Measurements from ENCODE around the gene INSYN1.
"Not testable (repeated sequence)": the region's sequence is repeated elsewhere in the genome, so short reads cannot be mapped to it uniquely, and the experiment has no call there.

Gene INSYN1

DNA sequence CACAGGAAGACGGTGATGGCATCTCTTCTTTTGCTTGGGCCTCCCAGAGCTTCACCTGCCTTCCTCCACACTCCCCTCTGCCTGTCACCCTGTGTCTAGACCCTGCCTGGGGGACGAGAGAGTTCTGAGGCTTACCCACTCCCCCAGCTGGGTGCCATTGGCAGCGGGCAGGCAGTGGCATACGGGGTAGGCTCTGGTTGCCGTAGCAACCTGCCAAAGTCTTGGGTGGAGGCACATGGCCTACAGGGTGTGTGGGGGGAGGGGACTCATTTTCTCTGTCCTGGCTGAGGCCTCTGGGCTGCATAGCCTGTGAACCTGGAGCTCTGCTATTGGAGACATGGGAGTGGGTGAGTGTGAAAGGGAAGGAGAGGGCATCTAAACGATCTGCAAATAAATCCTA, 4.4 kb downstream of the INSYN1 start:
- WGBS = 73% methylated on average over 6 of the region's 6 CpGs
- Histone ChIP-seq H3K4me1 (ENCODE audit: insufficient read depth, low read length) (peaks cover 26% of the 10 kb centered on the region), H3K27ac (ENCODE audit: low read depth, low read length) (no peak overlapping the region), H3K9ac (ENCODE audit: low read depth, low read length) (no peak overlapping the region), H3K9me3 (ENCODE audit: insufficient read depth, low read depth, low read length) (no peaks in the 10 kb centered on the region), H3K4me3 (ENCODE audit: low read length) (no peak overlapping the region), H3K36me3 (ENCODE audit: insufficient read depth, low read length) (no peaks in the 10 kb centered on the region), H3K27me3 (ENCODE audit: insufficient read depth, low read length) (peaks cover 31% of the 10 kb centered on the region)

DNA sequence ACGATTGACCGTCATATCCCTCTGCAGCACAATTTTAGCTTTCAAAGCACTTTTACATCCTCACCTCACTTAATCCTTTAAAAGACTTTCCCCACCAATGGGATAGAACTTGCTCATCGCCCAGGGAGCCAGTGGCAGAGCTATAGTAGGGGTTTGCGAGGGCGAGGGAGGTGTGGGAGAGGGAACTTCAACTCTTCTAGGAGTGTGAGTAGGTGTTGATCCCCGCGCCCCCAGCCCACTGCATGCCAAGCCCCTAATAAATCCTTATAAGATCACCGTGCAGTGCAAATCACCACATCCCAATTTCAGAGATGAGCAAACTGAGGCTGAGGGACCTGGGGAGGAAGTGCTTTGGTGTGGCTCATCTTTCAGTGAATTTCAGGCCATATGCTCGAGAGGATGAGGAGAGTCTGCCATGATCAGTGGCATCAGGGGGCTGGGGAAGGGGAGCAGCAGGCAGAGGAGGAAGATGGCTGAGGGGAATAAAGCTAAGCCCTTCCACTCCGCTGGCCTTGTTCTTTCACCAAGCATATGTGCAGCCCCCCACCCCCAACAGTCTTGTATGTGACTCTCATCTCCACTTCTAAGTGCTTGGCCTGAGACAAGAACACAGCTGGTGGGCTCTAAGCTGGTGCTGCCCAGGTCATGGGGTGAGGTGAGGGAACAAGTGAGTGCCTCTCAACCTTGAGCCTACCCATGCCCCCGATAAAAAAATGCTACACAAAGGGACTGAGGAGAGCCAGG, 5.1 kb downstream of the INSYN1 start:
- Histone ChIP-seq H3K27me3 (ENCODE audit: insufficient read depth, low read length) (peaks cover 25% of the 10 kb centered on the region), H3K4me1 (ENCODE audit: insufficient read depth, low read length) (peaks cover 22% of the 10 kb centered on the region), H3K9ac (ENCODE audit: low read depth, low read length) (no peak overlapping the region), H3K36me3 (ENCODE audit: insufficient read depth, low read length) (no peaks in the 10 kb centered on the region), H3K9me3 (ENCODE audit: insufficient read depth, low read depth, low read length) (no peaks in the 10 kb centered on the region), H3K27ac (ENCODE audit: low read depth, low read length) (no peak overlapping the region), H3K4me3 (ENCODE audit: low read length) (no peak overlapping the region)
- 80% methylated on average over 11 of the region's 11 CpGs for WGBS

DNA sequence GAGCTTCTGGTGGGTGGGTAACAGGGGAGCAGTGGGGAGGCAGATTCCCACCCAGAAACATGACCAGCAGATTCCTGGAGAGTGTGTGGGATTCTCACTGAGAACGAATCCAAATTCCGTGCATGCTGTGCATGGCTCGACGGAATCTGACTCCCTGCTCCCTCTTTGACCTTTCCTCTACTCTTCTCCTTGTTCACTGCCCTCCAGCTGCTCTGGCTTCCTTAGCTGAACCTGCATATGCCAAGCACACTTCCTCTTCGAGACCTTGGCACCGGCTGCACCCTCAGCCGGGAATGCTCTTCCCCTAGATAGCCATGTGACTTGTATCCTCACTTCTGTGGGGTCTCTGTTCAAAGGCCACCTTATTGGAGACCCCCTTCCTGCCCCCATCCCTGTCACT, 6.3 kb downstream of the INSYN1 start:
- H3K9me3 ChIP-seq (ENCODE audit: insufficient read depth, low read depth, low read length) = no peaks in the 10 kb centered on the region
- no peak overlapping the region for H3K4me3 ChIP-seq (ENCODE audit: low read length)
- no peaks in the 10 kb centered on the region for H3K36me3 ChIP-seq (ENCODE audit: insufficient read depth, low read length)
- H3K4me1 ChIP-seq (ENCODE audit: insufficient read depth, low read length) = peaks cover 22% of the 10 kb centered on the region
- 75% methylated on average over 7 of the region's 7 CpGs for WGBS
- H3K9ac ChIP-seq (ENCODE audit: low read depth, low read length) = no peak overlapping the region
- no peak overlapping the region for H3K27ac ChIP-seq (ENCODE audit: low read depth, low read length)
- H3K27me3 ChIP-seq (ENCODE audit: insufficient read depth, low read length) = peaks cover 17% of the 10 kb centered on the region

DNA sequence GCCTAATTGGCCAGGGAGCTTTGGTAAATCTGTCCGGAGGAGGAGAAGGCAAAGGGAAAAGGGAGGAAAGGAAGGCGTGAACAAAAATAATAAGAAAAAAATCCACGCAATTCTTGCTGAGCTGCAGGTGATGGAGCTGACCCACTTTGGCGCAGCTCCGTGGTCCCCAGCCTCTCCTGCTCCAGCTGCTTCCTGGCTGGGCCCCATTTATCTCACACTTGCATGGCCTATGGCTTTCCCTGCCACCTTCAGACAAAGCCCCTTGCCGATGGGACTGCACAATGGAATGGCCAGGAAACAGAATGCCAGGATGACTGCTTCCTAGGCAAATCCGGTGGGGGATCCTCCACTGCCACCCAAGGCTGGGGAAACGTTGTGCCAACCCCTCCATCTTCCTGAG, 6.9 kb downstream of the INSYN1 start:
- no peaks in the 10 kb centered on the region for H3K36me3 ChIP-seq (ENCODE audit: insufficient read depth, low read length)
- no peaks in the 10 kb centered on the region for H3K9me3 ChIP-seq (ENCODE audit: insufficient read depth, low read depth, low read length)
- peaks cover 22% of the 10 kb centered on the region for H3K4me1 ChIP-seq (ENCODE audit: insufficient read depth, low read length)
- no peak overlapping the region for H3K9ac ChIP-seq (ENCODE audit: low read depth, low read length)
- peaks cover 13% of the 10 kb centered on the region for H3K27me3 ChIP-seq (ENCODE audit: insufficient read depth, low read length)
- no peak overlapping the region for H3K27ac ChIP-seq (ENCODE audit: low read depth, low read length)
- WGBS = 88% methylated on average over 8 of the region's 8 CpGs
- H3K4me3 ChIP-seq (ENCODE audit: low read length) = no peak overlapping the region

DNA sequence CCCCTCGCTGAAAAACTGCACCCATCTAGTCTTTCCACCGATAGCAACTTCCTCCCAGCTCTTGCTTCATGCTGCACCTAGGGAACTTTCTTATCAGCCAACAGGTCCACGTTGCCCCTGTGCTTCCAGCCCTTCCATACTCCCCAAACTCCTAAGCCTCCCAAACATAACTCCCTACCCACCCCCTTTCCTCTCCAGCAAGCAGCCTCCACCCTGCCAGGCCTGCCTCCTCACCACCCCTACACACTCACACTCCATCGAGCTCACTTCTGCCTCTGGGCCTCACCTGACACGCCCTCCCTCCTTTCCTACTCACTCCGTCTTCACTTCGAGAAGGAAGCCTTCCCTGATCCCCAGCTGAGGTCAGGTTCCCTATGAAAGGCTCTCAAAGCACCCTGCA, 8.1 kb downstream of the INSYN1 start:
- no peaks in the 10 kb centered on the region for H3K9me3 ChIP-seq (ENCODE audit: insufficient read depth, low read depth, low read length)
- H3K27ac ChIP-seq (ENCODE audit: low read depth, low read length) = no peak overlapping the region
- H3K27me3 ChIP-seq (ENCODE audit: insufficient read depth, low read length) = 0 out of 2 replicates have a peak, but pooled peaks cover 4% of the 10 kb centered on the region
- no peak overlapping the region for H3K4me3 ChIP-seq (ENCODE audit: low read length)
- H3K4me1 ChIP-seq (ENCODE audit: insufficient read depth, low read length) = peaks cover 22% of the 10 kb centered on the region
- no peaks in the 10 kb centered on the region for H3K36me3 ChIP-seq (ENCODE audit: insufficient read depth, low read length)
- no peak overlapping the region for H3K9ac ChIP-seq (ENCODE audit: low read depth, low read length)
- 64% methylated on average over 7 of the region's 7 CpGs for WGBS

DNA sequence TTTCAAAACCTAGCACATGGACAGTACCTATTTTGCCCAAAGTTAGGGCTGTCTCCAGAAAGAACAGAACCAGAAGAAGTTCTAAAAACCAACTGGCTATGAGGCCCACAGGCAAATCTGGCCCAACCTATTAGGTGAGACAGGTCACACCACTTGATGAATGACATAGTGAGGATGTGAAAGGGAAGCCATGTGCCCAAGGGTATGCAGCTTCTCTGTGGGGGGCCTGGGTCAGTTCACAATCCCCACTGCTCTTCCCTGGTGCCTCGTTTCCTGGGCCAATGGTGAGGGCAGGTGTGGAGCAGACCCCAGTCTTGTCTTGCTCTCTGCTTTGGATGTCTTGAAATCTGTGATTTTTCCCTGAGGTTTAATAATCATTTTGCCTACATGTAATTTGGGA, 8.9 kb downstream of the INSYN1 start:
- Histone ChIP-seq H3K4me1 (ENCODE audit: insufficient read depth, low read length) (peaks cover 22% of the 10 kb centered on the region), H3K27me3 (ENCODE audit: insufficient read depth, low read length) (no peaks in the 10 kb centered on the region), H3K9ac (ENCODE audit: low read depth, low read length) (no peak overlapping the region), H3K27ac (ENCODE audit: low read depth, low read length) (no peak overlapping the region), H3K4me3 (ENCODE audit: low read length) (no peak overlapping the region), H3K9me3 (ENCODE audit: insufficient read depth, low read depth, low read length) (no peaks in the 10 kb centered on the region), H3K36me3 (ENCODE audit: insufficient read depth, low read length) (no peaks in the 10 kb centered on the region)
- WGBS = 29% methylated on average over 1 of the region's 1 CpG

DNA sequence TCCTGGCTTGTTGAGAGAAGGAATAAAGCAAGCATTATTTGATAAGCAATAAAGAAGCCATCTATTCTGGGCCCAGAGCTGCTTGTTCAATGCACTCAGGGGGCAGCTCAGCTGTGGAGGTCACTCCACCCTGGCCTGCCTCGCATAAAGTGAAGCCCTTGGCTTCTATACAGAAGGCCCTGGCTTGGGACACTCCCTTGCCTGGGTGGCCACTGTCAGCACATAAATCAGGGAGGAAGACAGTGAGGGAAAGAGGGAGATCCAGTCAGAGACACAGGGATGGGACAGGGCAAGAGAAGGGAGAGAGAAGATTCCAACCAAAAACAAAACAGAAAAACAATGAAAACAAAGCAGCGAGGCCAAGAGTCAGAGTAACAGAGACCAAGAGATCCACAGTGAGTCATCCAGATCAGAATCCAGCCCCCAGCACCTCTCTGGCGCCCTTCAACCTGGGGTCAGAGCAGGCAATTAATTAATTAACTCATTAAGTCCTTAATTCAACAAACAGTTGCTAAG, 11.8 kb downstream of the INSYN1 start:
- H3K4me1 ChIP-seq (ENCODE audit: insufficient read depth, low read length) = peaks cover 13% of the 10 kb centered on the region
- no peak overlapping the region for H3K9ac ChIP-seq (ENCODE audit: low read depth, low read length)
- no peaks in the 10 kb centered on the region for H3K9me3 ChIP-seq (ENCODE audit: insufficient read depth, low read depth, low read length)
- no peak overlapping the region for H3K27ac ChIP-seq (ENCODE audit: low read depth, low read length)
- no peak overlapping the region for H3K4me3 ChIP-seq (ENCODE audit: low read length)
- WGBS = 81% methylated on average over 3 of the region's 3 CpGs
- H3K36me3 ChIP-seq (ENCODE audit: insufficient read depth, low read length) = no peaks in the 10 kb centered on the region
- H3K27me3 ChIP-seq (ENCODE audit: insufficient read depth, low read length) = no peaks in the 10 kb centered on the region

DNA sequence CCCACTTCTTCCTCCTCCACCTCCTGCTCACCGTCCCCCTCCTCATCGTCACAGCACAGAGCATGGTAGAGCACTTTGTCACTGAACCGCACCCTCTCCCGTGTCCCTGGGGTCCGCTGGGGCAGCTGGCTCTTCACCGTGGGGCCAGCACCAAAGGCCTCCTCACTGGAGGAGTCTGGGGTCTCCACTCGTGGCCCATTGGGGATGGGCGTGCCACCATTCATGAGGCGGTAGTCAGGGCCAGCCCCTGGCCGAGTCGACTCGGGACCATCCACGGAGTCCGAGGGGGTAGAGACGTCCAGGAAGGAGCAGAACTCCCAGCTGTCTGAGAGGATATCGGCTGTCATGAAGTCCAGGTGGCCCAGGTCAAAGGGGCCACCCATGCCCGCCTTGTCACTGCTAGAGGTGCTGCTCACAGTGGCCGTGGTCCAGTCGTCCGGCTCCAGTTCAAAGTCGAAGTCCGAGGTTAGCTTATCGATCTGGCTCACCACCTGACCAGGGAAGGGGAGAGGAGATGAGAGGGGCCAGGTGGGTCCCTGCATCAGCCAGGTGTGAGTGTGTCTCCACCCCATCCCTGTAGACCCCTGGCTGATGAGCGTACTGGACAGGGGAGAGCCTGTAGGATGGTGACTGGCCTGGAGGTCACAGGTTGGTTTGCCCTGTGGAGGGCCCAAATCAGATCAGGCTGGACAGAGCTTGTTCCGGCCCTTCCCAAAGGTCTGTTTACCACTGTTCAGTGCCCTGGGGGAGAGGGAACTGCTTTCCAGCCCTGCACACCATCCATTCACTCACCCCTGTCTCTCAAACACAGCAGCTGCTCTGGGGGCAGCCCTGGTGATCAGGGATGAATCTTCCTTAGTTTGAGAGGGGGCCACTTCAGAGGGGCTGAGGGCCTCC, 12.8 kb downstream of the INSYN1 start:
- Histone ChIP-seq H3K4me1 (ENCODE audit: insufficient read depth, low read length) (peaks cover 12% of the 10 kb centered on the region), H3K4me3 (ENCODE audit: low read length) (no peak overlapping the region), H3K27ac (ENCODE audit: low read depth, low read length) (no peak overlapping the region), H3K9me3 (ENCODE audit: insufficient read depth, low read depth, low read length) (no peaks in the 10 kb centered on the region), H3K36me3 (ENCODE audit: insufficient read depth, low read length) (no peaks in the 10 kb centered on the region), H3K27me3 (ENCODE audit: insufficient read depth, low read length) (no peaks in the 10 kb centered on the region), H3K9ac (ENCODE audit: low read depth, low read length) (no peak overlapping the region)
- 95% methylated on average over 25 of the region's 25 CpGs for WGBS

DNA sequence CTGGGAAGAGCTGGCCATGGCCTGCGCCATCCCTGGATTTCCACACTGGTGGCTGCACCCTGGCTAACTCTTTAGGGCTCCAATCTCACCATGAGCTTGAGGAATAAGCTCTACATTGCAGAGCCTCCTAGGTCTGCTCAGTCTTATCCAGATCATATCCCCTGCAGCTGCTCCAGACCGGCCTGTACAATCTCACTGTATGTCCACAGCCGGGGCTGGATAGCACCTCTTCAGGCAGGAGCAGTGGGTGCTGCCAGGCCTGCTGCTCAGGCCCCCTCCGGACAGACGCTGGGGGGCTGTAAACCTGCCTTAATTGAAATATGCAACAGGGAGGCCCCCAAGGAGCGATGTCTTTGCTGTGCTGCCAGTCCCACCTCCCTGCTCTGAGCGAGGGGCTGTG, 15.6 kb downstream of the INSYN1 start:
- H3K27me3 ChIP-seq (ENCODE audit: insufficient read depth, low read length) = no peaks in the 10 kb centered on the region
- 86% methylated on average over 7 of the region's 7 CpGs for WGBS
- no peak overlapping the region for H3K4me3 ChIP-seq (ENCODE audit: low read length)

DNA sequence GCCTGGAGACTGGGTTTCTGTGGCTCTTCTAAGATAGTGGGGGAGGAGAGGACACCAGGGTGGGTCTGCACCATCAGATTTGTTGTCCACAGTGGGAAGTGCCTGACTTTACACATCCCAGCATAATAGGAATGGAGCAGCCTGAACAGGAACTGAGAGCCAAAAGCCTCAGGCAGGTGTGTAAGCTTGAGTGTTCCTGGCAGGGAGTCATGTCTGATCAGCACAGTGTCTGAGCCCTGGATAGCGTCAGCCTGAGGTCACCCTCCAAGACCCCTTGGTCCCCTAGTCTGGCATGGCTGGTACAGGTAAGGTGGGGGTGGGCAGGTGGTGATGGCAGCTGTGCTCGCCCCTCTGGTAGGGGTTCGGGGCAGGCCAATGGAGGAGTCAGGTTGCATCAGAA, 20.2 kb downstream of the INSYN1 start:
- no peaks in the 10 kb centered on the region for H3K36me3 ChIP-seq (ENCODE audit: insufficient read depth, low read length)
- H3K9me3 ChIP-seq (ENCODE audit: insufficient read depth, low read depth, low read length) = no peaks in the 10 kb centered on the region
- WGBS = 86% methylated on average over 3 of the region's 3 CpGs
- no peaks in the 10 kb centered on the region for H3K4me1 ChIP-seq (ENCODE audit: insufficient read depth, low read length)
- H3K9ac ChIP-seq (ENCODE audit: low read depth, low read length) = no peak overlapping the region
- H3K27me3 ChIP-seq (ENCODE audit: insufficient read depth, low read length) = no peaks in the 10 kb centered on the region
- no peak overlapping the region for H3K4me3 ChIP-seq (ENCODE audit: low read length)
- no peak overlapping the region for H3K27ac ChIP-seq (ENCODE audit: low read depth, low read length)

More for the DNA sequence above, 15.6 kb downstream of the INSYN1 start:
- Histone ChIP-seq H3K36me3 (ENCODE audit: insufficient read depth, low read length) (no peaks in the 10 kb centered on the region), H3K4me1 (ENCODE audit: insufficient read depth, low read length) (no peaks in the 10 kb centered on the region), H3K27ac (ENCODE audit: low read depth, low read length) (no peak overlapping the region), H3K9me3 (ENCODE audit: insufficient read depth, low read depth, low read length) (no peaks in the 10 kb centered on the region), H3K9ac (ENCODE audit: low read depth, low read length) (no peak overlapping the region)

DNA sequence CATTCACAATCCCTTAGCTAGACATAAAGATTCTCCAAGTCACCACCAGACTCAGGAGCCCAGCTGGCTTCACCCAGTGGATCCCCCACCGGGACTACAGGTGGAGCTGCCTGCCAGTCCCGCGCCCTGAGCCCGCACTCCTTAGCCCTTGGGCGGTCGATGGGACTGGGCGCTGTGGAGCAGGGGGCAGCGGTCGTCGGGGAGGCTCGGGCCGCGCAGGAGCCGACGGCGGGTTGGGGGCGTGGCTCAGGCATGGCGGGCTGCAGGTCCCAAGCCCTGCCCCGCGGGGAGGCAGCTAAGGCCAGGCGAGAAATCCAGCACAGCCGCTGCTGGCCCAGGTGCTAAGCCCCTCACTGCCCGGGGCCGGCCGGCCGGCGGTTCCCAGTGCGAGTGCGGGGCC, 21.1 kb downstream of the INSYN1 start:
- WGBS = 90% methylated on average over 29 of the region's 29 CpGs
- H3K9ac ChIP-seq (ENCODE audit: low read depth, low read length); H3K4me1 ChIP-seq (ENCODE audit: insufficient read depth, low read length): not testable (repeated sequence)

More for the DNA sequence above, 21.1 kb downstream of the INSYN1 start:
- not testable (repeated sequence) for H3K36me3 ChIP-seq (ENCODE audit: insufficient read depth, low read length); H3K27ac ChIP-seq (ENCODE audit: low read depth, low read length); H3K9me3 ChIP-seq (ENCODE audit: insufficient read depth, low read depth, low read length); H3K27me3 ChIP-seq (ENCODE audit: insufficient read depth, low read length); H3K4me3 ChIP-seq (ENCODE audit: low read length)

Measured in HUES64 (cell line).